ENCODE measurements around the gene CAMKK2.
"Not testable (repeated sequence)": the region's sequence is repeated elsewhere in the genome, so short reads cannot be mapped to it uniquely, and the experiment has no call there.

Gene CAMKK2

DNA sequence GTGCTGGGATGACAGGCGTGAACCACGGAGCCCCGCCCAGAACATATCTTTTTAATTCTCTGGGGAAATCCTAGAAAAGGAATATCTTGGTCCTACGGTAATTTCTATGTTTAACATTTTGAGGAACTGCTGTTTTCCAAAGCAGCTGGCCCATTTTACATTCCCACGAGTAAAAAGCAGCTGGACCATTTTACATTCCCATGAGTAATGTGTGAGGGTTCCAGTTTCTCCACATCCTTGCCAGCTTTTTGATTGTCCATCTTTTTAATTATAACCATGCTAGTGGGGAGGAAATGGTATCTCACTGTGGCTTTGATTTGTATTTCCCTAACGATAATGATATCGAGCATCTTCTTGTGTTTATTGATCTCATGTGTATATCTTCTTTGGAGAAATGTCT, 91.0 kb downstream of the CAMKK2 start:
- no peak overlapping the region for H3K4me3 ChIP-seq (ENCODE audit: low read depth, low read length)
- TF ChIP-seq CTCF (conservative IDR thresholded peaks at IDR 0.05; ENCODE audit: low read depth, low read length), result no peak
- DNase-seq (ENCODE audit: low read depth), result no peak

DNA sequence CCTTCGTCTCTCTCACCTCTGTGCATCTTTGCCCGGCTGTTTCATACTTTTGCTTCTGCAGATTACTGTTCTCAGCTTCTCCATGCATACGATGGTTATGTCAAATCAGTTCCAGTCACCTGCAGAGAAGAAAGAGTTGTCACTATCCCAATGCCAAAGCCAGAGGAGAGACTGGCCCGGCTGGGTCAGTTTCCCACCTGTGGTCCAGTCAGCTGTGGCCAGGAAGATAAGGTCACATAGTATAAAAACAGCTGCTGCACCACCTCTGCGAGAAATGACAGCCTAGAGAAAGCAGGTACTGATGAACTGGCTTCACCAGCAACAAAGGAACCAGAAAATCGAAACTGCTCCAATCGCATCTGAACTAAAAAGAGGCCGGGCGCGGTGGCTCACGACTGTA, 93.0 kb downstream of the CAMKK2 start:
- no peak overlapping the region for H3K4me3 ChIP-seq (ENCODE audit: low read depth, low read length)
- DNase-seq (ENCODE audit: low read depth), result no peak
- no peak for TF ChIP-seq CTCF (conservative IDR thresholded peaks at IDR 0.05; ENCODE audit: low read depth, low read length)

- no peak overlapping the region for H3K4me3 ChIP-seq (ENCODE audit: low read depth, low read length)
- no peak for DNase-seq (ENCODE audit: low read depth)
- no peak for TF ChIP-seq CTCF (conservative IDR thresholded peaks at IDR 0.05; ENCODE audit: low read depth, low read length)
Observed at GRCh38 chr12:121202407-121203355, 93.8 kb downstream of the CAMKK2 start.

GRCh38 chr12:121201140-121201539, 95.4 kb downstream of the CAMKK2 start:
- DNase-seq (ENCODE audit: low read depth); H3K4me3 ChIP-seq (ENCODE audit: low read depth, low read length): not testable (repeated sequence)

DNA sequence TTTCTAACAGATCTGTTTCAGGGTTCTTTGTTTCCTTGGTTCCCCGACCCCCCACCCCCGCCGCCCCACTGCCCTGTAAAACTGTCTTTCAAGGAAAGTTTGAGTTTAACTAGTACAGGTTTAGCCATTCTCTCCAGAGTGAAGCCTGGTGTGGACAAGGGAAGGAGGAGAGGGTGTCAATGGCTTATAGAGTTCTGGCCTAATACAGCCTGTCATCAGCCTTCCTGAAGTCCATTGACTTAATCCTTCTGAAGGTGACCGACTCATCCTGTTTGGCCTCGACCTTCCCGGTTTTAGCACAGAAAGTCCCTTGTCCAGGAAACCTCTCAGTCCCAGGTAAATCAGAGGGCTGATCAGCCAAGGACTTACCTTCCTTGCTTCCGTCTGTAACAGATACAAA, 97.6 kb downstream of the CAMKK2 start:
- no peak for TF ChIP-seq CTCF (conservative IDR thresholded peaks at IDR 0.05; ENCODE audit: low read depth, low read length)

GRCh38 chr12:121196902-121197301, 99.6 kb downstream of the CAMKK2 start:
- H3K4me3 ChIP-seq (ENCODE audit: low read depth, low read length), result no peak overlapping the region
- DNase-seq (ENCODE audit: low read depth), result no peak
- TF ChIP-seq CTCF (conservative IDR thresholded peaks at IDR 0.05; ENCODE audit: low read depth, low read length), result no peak

More for the DNA sequence above, 97.6 kb downstream of the CAMKK2 start:
- H3K4me3 ChIP-seq (ENCODE audit: low read depth, low read length), result no peak overlapping the region
- DNase-seq (ENCODE audit: low read depth), result no peak

DNA sequence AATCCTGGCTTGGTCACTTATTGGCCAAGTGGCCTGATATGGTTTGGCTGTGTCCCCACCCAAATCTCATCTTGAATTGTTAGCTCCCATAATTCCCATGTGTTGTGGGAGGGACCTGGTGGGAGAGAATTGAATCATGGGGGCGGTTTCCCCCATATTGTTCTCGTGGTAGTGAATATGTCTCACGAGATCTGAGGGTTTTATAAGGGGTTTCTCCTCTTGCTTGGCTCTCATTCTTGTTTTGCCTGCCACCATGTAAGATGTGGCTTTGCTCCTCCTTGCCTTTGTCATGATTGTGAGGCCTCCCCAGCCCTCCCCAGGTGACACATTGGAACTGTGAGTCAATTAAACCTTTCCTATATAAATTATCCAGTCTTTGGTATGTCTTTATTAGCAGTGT, 105.4 kb downstream of the CAMKK2 start:
- no peak overlapping the region for H3K4me3 ChIP-seq (ENCODE audit: low read depth, low read length)
- no peak for TF ChIP-seq CTCF (conservative IDR thresholded peaks at IDR 0.05; ENCODE audit: low read depth, low read length)

More for the DNA sequence above, 105.4 kb downstream of the CAMKK2 start:
- no peak for DNase-seq (ENCODE audit: low read depth)
